Brain microvascular endothelial cell (primary cell): ENCODE measurements around the gene CCR6.

Experiments used
- DNase-seq: peaks from one replicate; pipeline ENCODE4 v3.0.0-alpha.2; 2020
- H3K27ac ChIP-seq: fragments of 250-450 bp; sonication (Bioruptor Pico); 2 replicates; pipeline ENCODE4 v1.5.1; 2020; ENCODE audit warnings: mild to moderate bottlenecking, moderate library complexity
- H3K27me3 ChIP-seq: fragments of 250-450 bp; sonication (Bioruptor Pico); replicated peaks from 2 replicates; pipeline ENCODE4 v1.5.1; 2020; ENCODE audit warnings: mild to moderate bottlenecking
- H3K36me3 ChIP-seq: fragments of 250-450 bp; sonication (Bioruptor Pico); replicated peaks from 2 replicates; pipeline ENCODE4 v1.5.1; 2020; ENCODE audit warnings: mild to moderate bottlenecking
- H3K4me3 ChIP-seq: 2 replicates; pipeline ENCODE4 v1.5.1; 2011; ENCODE audit warnings: low read depth, mild to moderate bottlenecking, control low read depth, low read length, moderate library complexity
- CTCF ChIP-seq: IDR thresholded peaks from 2 replicates; pipeline ENCODE4 v1.5.1; 2011; ENCODE audit warnings: low read depth, mild to moderate bottlenecking, moderate library complexity, low read length, control low read depth, inconsistent platforms; ENCODE audit errors: missing control alignments
- in situ Hi-C: cut with HindIII; loops from 2 replicates; pipeline ENCODE4 v1.10.0; 2017; ENCODE audit warnings: low sequenced_read_pairs, low pct_ligation_motif_present

The CCR6 gene

GRCh38 chr6:167137881-167138280 is 15.0 kb downstream of the CCR6 start:
- no peak for DNase-seq
- no peak for TF ChIP-seq CTCF
- Histone ChIP-seq H3K36me3 (no peaks in the 10 kb centered on the region), H3K27ac (no peak overlapping the region), H3K27me3 (no peaks in the 10 kb centered on the region), H3K4me3 (no peak overlapping the region)
- in situ Hi-C loops: no loop called here

GRCh38 chr6:167139761-167140160 is 16.9 kb downstream of the CCR6 start:
- H3K4me3 ChIP-seq: no peak overlapping the region
- H3K27me3 ChIP-seq: no peaks in the 10 kb centered on the region
- in situ Hi-C loops: no loop called here
- no peaks in the 10 kb centered on the region for H3K36me3 ChIP-seq
- H3K27ac ChIP-seq: no peak overlapping the region
- no peak for TF ChIP-seq CTCF
- no peak for DNase-seq

GRCh38 chr6:167140589-167141474 is 17.9 kb downstream of the CCR6 start:
- in situ Hi-C loops: no loop called here
- no peak for DNase-seq
- H3K27me3 ChIP-seq: no peaks in the 10 kb centered on the region

GRCh38 chr6:167141667-167142432 is 19.0 kb downstream of the CCR6 start:
- in situ Hi-C loops: no loop called here
- Histone ChIP-seq H3K4me3 (no peak overlapping the region), H3K36me3 (no peaks in the 10 kb centered on the region), H3K27ac (no peak overlapping the region), H3K27me3 (no peaks in the 10 kb centered on the region)
- TF ChIP-seq CTCF: peak; percentile 64
- no peak for DNase-seq

More at GRCh38 chr6:167140589-167141474, 17.9 kb downstream of the CCR6 start:
- H3K4me3 ChIP-seq: no peak overlapping the region
- no peaks in the 10 kb centered on the region for H3K36me3 ChIP-seq
- no peak for TF ChIP-seq CTCF
- no peak overlapping the region for H3K27ac ChIP-seq

- in situ Hi-C loops: no loop called here
- no peak overlapping the region for H3K4me3 ChIP-seq
- no peak for TF ChIP-seq CTCF
- DNase-seq: no peak
- H3K27ac ChIP-seq: no peak overlapping the region
- no peaks in the 10 kb centered on the region for H3K36me3 ChIP-seq
- no peaks in the 10 kb centered on the region for H3K27me3 ChIP-seq
These were observed 19.5 kb downstream of the CCR6 start for GRCh38 chr6:167142433-167142761.
